ENCODE data around the gene LOXL3. TPM values are rescaled to one million over a fixed set of nuclear protein-coding genes. Genes with fewer than 3 reads are reported as not detected.
A peak's percentile ranks its signal among the peaks of the same experiment; 100 is the strongest.

Gene LOXL3
- total and polyA plus RNA-seq, 2 donors from 2014 or later, result 2.4 to 9.7 TPM

- no peak for TF ChIP-seq CTCF (IDR thresholded peaks at IDR 0.05; ENCODE audit: borderline replicate concordance, extremely low read depth, insufficient read depth)
- no peaks in the 10 kb centered on the region for H3K9me3 ChIP-seq (ENCODE audit: control insufficient read depth in 2 of 3, insufficient read depth in 1 of 3, low read length in 3 of 3)
- DNase-seq, result peak in 1 of 5 donors; percentile 68
- H3K4me1 ChIP-seq (ENCODE audit: control insufficient read depth in 2 of 3, insufficient read depth in 2 of 3, low read depth in 1 of 3, low read length in 3 of 3), result peaks cover 0 to 7% (median 6%) of the 10 kb centered on the region in 3 donors
- H3K36me3 ChIP-seq (ENCODE audit: control insufficient read depth in 2 of 3, insufficient read depth in 3 of 3, low read length in 3 of 3), result peaks cover 0 to 7% (median 4%) of the 10 kb centered on the region in 3 donors
- no peak overlapping the region for H3K27ac ChIP-seq (ENCODE audit: low read depth in 2 of 2, low read length in 2 of 2)
- no peak for FAIRE-seq
- no peaks in the 10 kb centered on the region for H3K27me3 ChIP-seq (ENCODE audit: control insufficient read depth, insufficient read depth, low read length)
- H3K4me3 ChIP-seq (ENCODE audit: low read length in 3 of 3), result no peak overlapping the region
- intact Hi-C loops (cut with DNase I), result no loop called here
- H3K9ac ChIP-seq (ENCODE audit: low read length in 3 of 3), result no peak overlapping the region
Observed at GRCh38 chr2:74535440-74535965, 18.2 kb downstream of the LOXL3 start.

GRCh38 chr2:74534411-74534810 lies 19.3 kb downstream of the LOXL3 start:
- no peak overlapping the region for H3K4me3 ChIP-seq (ENCODE audit: low read length in 3 of 3)
- peaks cover 0 to 7% (median 4%) of the 10 kb centered on the region in 3 donors for H3K36me3 ChIP-seq (ENCODE audit: control insufficient read depth in 2 of 3, insufficient read depth in 3 of 3, low read length in 3 of 3)
- TF ChIP-seq CTCF (IDR thresholded peaks at IDR 0.05; ENCODE audit: borderline replicate concordance, extremely low read depth, insufficient read depth), result no peak
- H3K4me1 ChIP-seq (ENCODE audit: control insufficient read depth in 2 of 3, insufficient read depth in 2 of 3, low read depth in 1 of 3, low read length in 3 of 3), result peaks cover 0 to 7% (median 6%) of the 10 kb centered on the region in 3 donors
- no peaks in the 10 kb centered on the region for H3K9me3 ChIP-seq (ENCODE audit: control insufficient read depth in 2 of 3, insufficient read depth in 1 of 3, low read length in 3 of 3)
- intact Hi-C loops (cut with DNase I), result no loop called here
- DNase-seq (peak in 1 of 5 donors; percentile 64), FAIRE-seq (no peak)
- H3K27ac ChIP-seq (ENCODE audit: low read depth in 2 of 2, low read length in 2 of 2), result no peak overlapping the region
- no peaks in the 10 kb centered on the region for H3K27me3 ChIP-seq (ENCODE audit: control insufficient read depth, insufficient read depth, low read length)
- no peak overlapping the region for H3K9ac ChIP-seq (ENCODE audit: low read length in 3 of 3)

- Histone ChIP-seq H3K27ac (ENCODE audit: low read depth in 2 of 2, low read length in 2 of 2) (no peak overlapping the region), H3K4me3 (ENCODE audit: low read length in 3 of 3) (no peak overlapping the region), H3K36me3 (ENCODE audit: control insufficient read depth in 2 of 3, insufficient read depth in 3 of 3, low read length in 3 of 3) (peaks cover 0 to 7% (median 4%) of the 10 kb centered on the region in 3 donors), H3K27me3 (ENCODE audit: control insufficient read depth, insufficient read depth, low read length) (no peaks in the 10 kb centered on the region), H3K9me3 (ENCODE audit: control insufficient read depth in 2 of 3, insufficient read depth in 1 of 3, low read length in 3 of 3) (no peaks in the 10 kb centered on the region), H3K9ac (ENCODE audit: low read length in 3 of 3) (no peak overlapping the region), H3K4me1 (ENCODE audit: control insufficient read depth in 2 of 3, insufficient read depth in 2 of 3, low read depth in 1 of 3, low read length in 3 of 3) (peaks cover under 1 to 12% (median 7%) of the 10 kb centered on the region in 3 donors)
- no peak for FAIRE-seq
- DNase-seq, result peak in 1 of 5 donors; percentile 51
- intact Hi-C loops (cut with DNase I), result no loop called here
- no peak for TF ChIP-seq CTCF (IDR thresholded peaks at IDR 0.05; ENCODE audit: borderline replicate concordance, extremely low read depth, insufficient read depth)
Observed at GRCh38 chr2:74533464-74533863, 20.3 kb downstream of the LOXL3 start.

- DNase-seq (peak in 1 of 5 donors; percentile 57), FAIRE-seq (no peak)
- H3K9ac ChIP-seq (ENCODE audit: low read length in 3 of 3), result no peak overlapping the region
- H3K9me3 ChIP-seq (ENCODE audit: control insufficient read depth in 2 of 3, insufficient read depth in 1 of 3, low read length in 3 of 3), result no peaks in the 10 kb centered on the region
- peaks cover 0 to 19% (median 6%) of the 10 kb centered on the region in 3 donors for H3K36me3 ChIP-seq (ENCODE audit: control insufficient read depth in 2 of 3, insufficient read depth in 3 of 3, low read length in 3 of 3)
- no peak overlapping the region for H3K4me3 ChIP-seq (ENCODE audit: low read length in 3 of 3)
- peak; percentile 22 for TF ChIP-seq CTCF (IDR thresholded peaks at IDR 0.05; ENCODE audit: borderline replicate concordance, extremely low read depth, insufficient read depth)
- intact Hi-C loops (cut with DNase I), result no loop called here
- no peaks in the 10 kb centered on the region for H3K27me3 ChIP-seq (ENCODE audit: control insufficient read depth, insufficient read depth, low read length)
- peaks cover 4 to 16% (median 7%) of the 10 kb centered on the region in 3 donors for H3K4me1 ChIP-seq (ENCODE audit: control insufficient read depth in 2 of 3, insufficient read depth in 2 of 3, low read depth in 1 of 3, low read length in 3 of 3)
- H3K27ac ChIP-seq (ENCODE audit: low read depth in 2 of 2, low read length in 2 of 2), result no peak overlapping the region
Observed at GRCh38 chr2:74532222-74532621, 21.5 kb downstream of the LOXL3 start.

Measured in kidney (tissue), 14 donors.